H1 (cell line): Measurements from ENCODE around the gene IFITM10.

ENCODE experiments used
- CTCF ChIP-seq, 3 experiments: IDR thresholded peaks; 1 replicate in 2 of 3; 2 replicates in 1 of 3; pipeline versions ENCODE4 v1.5.1 to v1.6.1; 2011; ENCODE audit warnings: low read length in 3 of 3, mild to moderate bottlenecking in 3 of 3, inconsistent platforms in 2 of 3, low read depth in 1 of 3, moderate library complexity in 1 of 3; ENCODE audit not compliant: insufficient read depth in 1 of 3; ENCODE audit errors: control extremely low read depth in 1 of 3
- EP300 ChIP-seq, 2 experiments: IDR thresholded peaks; 1 replicate in 1 of 2; 2 replicates in 1 of 2; pipeline ENCODE4 v1.6.1; 2011 to 2012; ENCODE audit warnings: low read depth in 2 of 2, low read length in 2 of 2, mild to moderate bottlenecking in 2 of 2, borderline replicate concordance in 1 of 2, inconsistent platforms in 1 of 2, moderate library complexity in 1 of 2
- GABPA ChIP-seq: IDR thresholded peaks from 2 replicates; pipeline ENCODE4 v1.6.1; 2011; ENCODE audit warnings: mild to moderate bottlenecking, low read length, moderate library complexity, borderline replicate concordance; ENCODE audit not compliant: insufficient read depth
- HDAC6 ChIP-seq: IDR thresholded peaks from one replicate; pipeline ENCODE4 v1.7.1; 2012; ENCODE audit warnings: low read depth, mild to moderate bottlenecking, inconsistent platforms, low read length, moderate library complexity
- NRF1 ChIP-seq: IDR thresholded peaks from 2 replicates; pipeline ENCODE4 v1.6.1; 2011; ENCODE audit warnings: mild to moderate bottlenecking, low read depth, low read length, improper control_type of control experiment
- POLR2AphosphoS5 ChIP-seq: IDR thresholded peaks from 2 replicates; pipeline ENCODE4 v1.6.1; 2011; ENCODE audit warnings: low read depth, low read length
- SIN3A ChIP-seq, 2 experiments: IDR thresholded peaks in 1 of 2; conservative IDR thresholded peaks in 1 of 2; 2 replicates each; pipeline ENCODE4 v1.6.1; 2011 to 2012; ENCODE audit warnings: low read length in 2 of 2, improper control_type of control experiment in 1 of 2, low read depth in 1 of 2, mild to moderate bottlenecking in 1 of 2
- SP2 ChIP-seq: IDR thresholded peaks from 2 replicates; pipeline ENCODE4 v1.6.1; 2012; ENCODE audit warnings: mild to moderate bottlenecking, low read length, inconsistent platforms
- SRF ChIP-seq: IDR thresholded peaks from 2 replicates; pipeline ENCODE4 v1.6.1; 2011; ENCODE audit warnings: mild to moderate bottlenecking, low read depth, low read length, moderate library complexity
- TAF1 ChIP-seq: IDR thresholded peaks from 2 replicates; pipeline ENCODE4 v1.6.1; 2011; ENCODE audit warnings: mild to moderate bottlenecking, low read depth, low read length
- TEAD4 ChIP-seq: IDR thresholded peaks from 2 replicates; pipeline ENCODE4 v1.6.1; 2012; ENCODE audit warnings: low read depth, low read length, inconsistent platforms, mixed read lengths
- USF2 ChIP-seq: IDR thresholded peaks from 2 replicates; pipeline ENCODE4 v1.6.1; 2011; ENCODE audit warnings: low read length, improper control_type of control experiment
- YY1 ChIP-seq: IDR thresholded peaks from 2 replicates; pipeline ENCODE4 v1.6.1; 2011; ENCODE audit warnings: low read depth, mild to moderate bottlenecking, low read length

DNA sequence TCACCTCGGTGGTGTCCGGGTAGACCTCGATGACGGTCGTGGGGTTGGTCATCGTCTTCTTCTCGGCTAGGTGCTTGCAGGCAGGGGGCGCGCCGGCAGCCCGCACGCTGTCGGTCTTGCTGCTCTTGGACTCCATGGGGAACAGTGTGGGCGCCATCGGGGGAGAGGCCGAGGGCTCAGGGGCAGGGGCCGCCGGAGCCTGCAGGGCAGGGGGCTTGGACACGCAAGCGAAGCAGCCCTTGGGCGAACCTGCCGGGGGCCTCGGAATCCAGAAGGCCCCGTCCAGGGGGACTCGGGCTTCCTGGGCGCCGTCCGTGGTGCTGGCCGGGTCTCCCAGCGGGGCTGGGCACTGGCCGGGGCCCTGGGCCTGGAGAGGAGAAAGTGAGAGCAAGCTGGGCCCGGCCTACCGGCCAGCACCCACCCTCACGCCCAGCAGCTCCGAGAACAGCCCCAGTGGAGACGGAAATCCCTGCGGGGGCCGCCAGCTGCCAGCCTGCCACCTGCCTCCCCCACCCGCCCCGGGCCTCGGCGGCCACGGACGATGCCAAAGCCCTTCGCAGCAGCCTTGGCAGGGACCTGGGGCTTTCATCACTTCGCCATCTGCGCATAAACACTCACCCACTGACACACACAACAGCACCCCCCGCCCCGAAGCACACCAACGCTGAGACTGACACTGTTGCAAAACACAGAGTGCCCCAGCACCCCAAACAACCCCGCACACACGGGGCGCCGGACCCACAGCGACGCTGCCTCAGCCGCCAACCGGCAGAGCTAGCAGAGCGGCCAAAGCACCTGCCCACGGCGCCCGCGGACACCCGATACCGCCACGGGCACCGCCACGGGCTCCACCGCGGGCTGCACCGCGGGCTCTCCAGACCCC lies 2.4 kb downstream of the IFITM10 start:
- TF ChIP-seq NRF1 (no peak), HDAC6 (no peak), YY1 (no peak), CTCF (IDR thresholded peaks at IDR 0.05; ENCODE audit: control extremely low read depth in 1 of 3, insufficient read depth in 1 of 3, low read depth in 1 of 3, low read length in 3 of 3) (no peak), USF2 (no peak), GABPA (no peak), SIN3A (conservative IDR thresholded peaks at IDR 0.05 in 1 of 2, IDR thresholded peaks at IDR 0.05 in 1 of 2; ENCODE audit: low read depth in 1 of 2, low read length in 2 of 2) (no peak), POLR2AphosphoS5 (no peak), TEAD4 (no peak), SRF (no peak), SP2 (no peak), EP300 (IDR thresholded peaks at IDR 0.05; ENCODE audit: borderline replicate concordance in 1 of 2, low read depth in 2 of 2, low read length in 2 of 2) (no peak), TAF1 (no peak)
